Astrocyte (in vitro differentiated cells and primary cell): ENCODE measurements around the gene CACNA1A. TPM values are rescaled to one million over a fixed set of nuclear protein-coding genes. Genes with fewer than 3 reads are reported as not detected.

Experiments used
- DNase-seq: peaks from one replicate; pipeline ENCODE4 v3.0.0-alpha.2; 2010; ENCODE audit warnings: low read depth
- FAIRE-seq: peaks from 2 replicates; lab custom pipeline; 2011; peaks lifted over from hg19 to GRCh38; lab: Jason Lieb, UNC
- H2AFZ ChIP-seq: 2 replicates; pipeline ENCODE4 v1.6.0; 2012; ENCODE audit warnings: low read depth, low read length, inconsistent platforms
- H3K27ac ChIP-seq: 2 replicates; pipeline ENCODE4 v1.5.1; 2011; ENCODE audit warnings: low read depth, low read length, inconsistent platforms
- H3K27me3 ChIP-seq: 2 replicates; pipeline ENCODE4 v1.6.0; 2011; ENCODE audit warnings: low read length, inconsistent platforms; ENCODE audit not compliant: insufficient read depth
- H3K36me3 ChIP-seq: 2 replicates; pipeline ENCODE4 v1.5.1; 2011; ENCODE audit warnings: low read length, inconsistent platforms; ENCODE audit not compliant: insufficient read depth
- H3K4me1 ChIP-seq: 2 replicates; pipeline ENCODE4 v1.5.1; 2011; ENCODE audit warnings: low read length, inconsistent platforms; ENCODE audit not compliant: insufficient read depth
- H3K4me2 ChIP-seq: 2 replicates; pipeline ENCODE4 v1.6.0; 2012; ENCODE audit warnings: low read length, inconsistent platforms
- H3K4me3 ChIP-seq: 2 replicates; pipeline ENCODE4 v1.5.1; 2011; ENCODE audit warnings: low read depth, mild to moderate bottlenecking, low read length, inconsistent platforms; ENCODE audit not compliant: insufficient read depth
- H3K79me2 ChIP-seq: 2 replicates; pipeline ENCODE4 v1.6.0; 2012; ENCODE audit warnings: mild to moderate bottlenecking, low read length, inconsistent platforms; ENCODE audit not compliant: insufficient read depth
- H3K9ac ChIP-seq: 2 replicates; pipeline ENCODE4 v1.6.0; 2012; ENCODE audit warnings: mild to moderate bottlenecking, low read length, inconsistent platforms
- H3K9me3 ChIP-seq: 2 replicates; pipeline ENCODE4 v1.5.1; 2012; ENCODE audit warnings: low read depth, mild to moderate bottlenecking, low read length, inconsistent platforms; ENCODE audit not compliant: insufficient read depth
- H4K20me1 ChIP-seq: 2 replicates; pipeline ENCODE4 v1.6.0; 2012; ENCODE audit warnings: low read length, inconsistent platforms; ENCODE audit not compliant: insufficient read depth
- H3K27ac Mint-ChIP-seq: one replicate; pipeline ENCODE4 v1.8.0; 2021; ENCODE audit warnings: mild to moderate bottlenecking, mixed read lengths; ENCODE audit not compliant: unreplicated experiment
- H3K27me3 Mint-ChIP-seq: one replicate; pipeline ENCODE4 v1.8.0; 2021; ENCODE audit warnings: low read depth, mixed read lengths; ENCODE audit not compliant: unreplicated experiment
- H3K36me3 Mint-ChIP-seq: one replicate; pipeline ENCODE4 v1.8.0; 2021; ENCODE audit warnings: low read depth, mixed read lengths; ENCODE audit not compliant: unreplicated experiment
- H3K4me1 Mint-ChIP-seq: one replicate; pipeline ENCODE4 v1.8.0; 2021; ENCODE audit warnings: low read depth, mixed read lengths; ENCODE audit not compliant: unreplicated experiment
- H3K4me3 Mint-ChIP-seq: one replicate; pipeline ENCODE4 v1.8.0; 2021; ENCODE audit warnings: mild to moderate bottlenecking, moderate library complexity, mixed read lengths; ENCODE audit not compliant: unreplicated experiment
- H3K9me3 Mint-ChIP-seq: one replicate; pipeline ENCODE4 v1.8.0; 2021; ENCODE audit warnings: mild to moderate bottlenecking, mixed read lengths; ENCODE audit not compliant: unreplicated experiment
- EZH2 ChIP-seq: IDR thresholded peaks from 2 replicates; pipeline ENCODE4 v1.6.1; 2012; ENCODE audit warnings: mild to moderate bottlenecking, low read length, inconsistent platforms; ENCODE audit not compliant: insufficient read depth
- total RNA-seq: library from RNA; stranded (reverse); gene quantifications from 2 replicates; pipeline ENCODE4 v1.2.1, GENCODE V29; 2021
- TF ChIP-seq, protein P1 (sequence below): IDR thresholded peaks from 2 replicates; pipeline ENCODE4 v1.5.1; 2011; ENCODE audit warnings: low read depth, mild to moderate bottlenecking, inconsistent platforms, low read length, moderate library complexity; ENCODE audit not compliant: insufficient read depth

CACNA1A gene
- total RNA-seq, 1 donor from 2014 or later: 9.4 TPM

DNA sequence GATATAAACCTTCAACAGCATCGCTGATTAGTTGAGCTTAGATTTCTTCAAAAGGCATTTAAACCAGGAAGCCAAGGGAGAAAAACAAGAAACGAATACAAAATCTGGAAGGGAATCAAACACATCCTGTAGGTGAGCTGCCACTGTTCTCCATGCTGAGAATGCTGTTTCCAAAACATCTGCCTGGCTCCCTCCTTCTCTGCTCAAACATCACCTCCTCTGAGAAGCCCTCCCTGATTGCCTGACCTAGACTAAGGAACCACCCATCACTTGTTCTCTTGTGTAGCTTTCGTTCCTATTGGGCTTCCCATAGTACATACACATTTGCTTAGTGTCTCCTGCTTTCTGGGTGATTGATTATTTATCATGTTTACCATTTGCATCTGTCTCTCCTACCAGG is 152.7 kb downstream of the CACNA1A start:
- DNase-seq (no peak), FAIRE-seq (no peak)
- TF ChIP-seq, protein P1, sequence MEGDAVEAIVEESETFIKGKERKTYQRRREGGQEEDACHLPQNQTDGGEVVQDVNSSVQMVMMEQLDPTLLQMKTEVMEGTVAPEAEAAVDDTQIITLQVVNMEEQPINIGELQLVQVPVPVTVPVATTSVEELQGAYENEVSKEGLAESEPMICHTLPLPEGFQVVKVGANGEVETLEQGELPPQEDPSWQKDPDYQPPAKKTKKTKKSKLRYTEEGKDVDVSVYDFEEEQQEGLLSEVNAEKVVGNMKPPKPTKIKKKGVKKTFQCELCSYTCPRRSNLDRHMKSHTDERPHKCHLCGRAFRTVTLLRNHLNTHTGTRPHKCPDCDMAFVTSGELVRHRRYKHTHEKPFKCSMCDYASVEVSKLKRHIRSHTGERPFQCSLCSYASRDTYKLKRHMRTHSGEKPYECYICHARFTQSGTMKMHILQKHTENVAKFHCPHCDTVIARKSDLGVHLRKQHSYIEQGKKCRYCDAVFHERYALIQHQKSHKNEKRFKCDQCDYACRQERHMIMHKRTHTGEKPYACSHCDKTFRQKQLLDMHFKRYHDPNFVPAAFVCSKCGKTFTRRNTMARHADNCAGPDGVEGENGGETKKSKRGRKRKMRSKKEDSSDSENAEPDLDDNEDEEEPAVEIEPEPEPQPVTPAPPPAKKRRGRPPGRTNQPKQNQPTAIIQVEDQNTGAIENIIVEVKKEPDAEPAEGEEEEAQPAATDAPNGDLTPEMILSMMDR: no peak
- TF ChIP-seq EZH2: no peak
- Mint-ChIP-seq H3K36me3 (peaks cover 2% of the 10 kb centered on the region), H3K27ac (no peak overlapping the region), H3K4me3 (no peak overlapping the region), H3K27me3 (peaks cover 13% of the 10 kb centered on the region), H3K4me1 (peaks cover 4% of the 10 kb centered on the region), H3K9me3 (no peaks in the 10 kb centered on the region)
- no peak overlapping the region for H3K4me2 ChIP-seq
- H3K79me2 ChIP-seq: no peaks in the 10 kb centered on the region
- no peaks in the 10 kb centered on the region for H3K9me3 ChIP-seq
- no peak overlapping the region for H3K9ac ChIP-seq
- H3K27ac ChIP-seq: no peak overlapping the region
- H4K20me1 ChIP-seq: no peaks in the 10 kb centered on the region
- H3K27me3 ChIP-seq: peaks cover 2% of the 10 kb centered on the region
- H3K4me3 ChIP-seq: no peak overlapping the region
- H2AFZ ChIP-seq: no peak overlapping the region
- H3K36me3 ChIP-seq: no peaks in the 10 kb centered on the region
- no peaks in the 10 kb centered on the region for H3K4me1 ChIP-seq

GRCh38 chr19:13350759-13351158 is 155.5 kb downstream of the CACNA1A start:
- H3K36me3 Mint-ChIP-seq: no peaks in the 10 kb centered on the region
- FAIRE-seq (no peak), DNase-seq (no peak)

GRCh38 chr19:13350072-13350471 is 156.2 kb downstream of the CACNA1A start:
- Histone ChIP-seq H2AFZ (no peak overlapping the region), H3K9ac (no peak overlapping the region), H3K4me3 (no peak overlapping the region), H3K4me2 (no peak overlapping the region), H3K4me1 (no peaks in the 10 kb centered on the region), H3K9me3 (no peaks in the 10 kb centered on the region), H3K27me3 (peaks cover 2% of the 10 kb centered on the region), H3K79me2 (no peaks in the 10 kb centered on the region), H4K20me1 (no peaks in the 10 kb centered on the region), H3K36me3 (no peaks in the 10 kb centered on the region), H3K27ac (no peak overlapping the region)
- TF ChIP-seq, protein P1: no peak
- no peak for TF ChIP-seq EZH2
- Mint-ChIP-seq H3K27ac (no peak overlapping the region), H3K9me3 (no peaks in the 10 kb centered on the region), H3K4me3 (no peak overlapping the region), H3K27me3 (peaks cover 5% of the 10 kb centered on the region), H3K36me3 (no peaks in the 10 kb centered on the region), H3K4me1 (peaks cover 4% of the 10 kb centered on the region)
- DNase-seq: no peak
- FAIRE-seq: no peak

More at GRCh38 chr19:13350759-13351158, 155.5 kb downstream of the CACNA1A start:
- no peak overlapping the region for H2AFZ ChIP-seq
- Mint-ChIP-seq H3K9me3 (no peaks in the 10 kb centered on the region), H3K27ac (no peak overlapping the region), H3K4me1 (peaks cover 4% of the 10 kb centered on the region), H3K27me3 (peaks cover 10% of the 10 kb centered on the region), H3K4me3 (no peak overlapping the region)
- no peaks in the 10 kb centered on the region for H4K20me1 ChIP-seq
- H3K9me3 ChIP-seq: no peaks in the 10 kb centered on the region
- TF ChIP-seq, protein P1: no peak
- no peak for TF ChIP-seq EZH2
- H3K27me3 ChIP-seq: peaks cover 2% of the 10 kb centered on the region
- H3K4me2 ChIP-seq: no peak overlapping the region
- H3K4me3 ChIP-seq: no peak overlapping the region
- H3K79me2 ChIP-seq: no peaks in the 10 kb centered on the region
- no peak overlapping the region for H3K27ac ChIP-seq
- no peaks in the 10 kb centered on the region for H3K4me1 ChIP-seq
- H3K36me3 ChIP-seq: no peaks in the 10 kb centered on the region
- H3K9ac ChIP-seq: no peak overlapping the region
